HEK293T (cell line): ENCODE results near the gene SMARCB1.

Experiments
- BHLHE40 ChIP-seq: fragments of 450-650 bp; IDR thresholded peaks from 2 replicates; pipeline ENCODE4 v1.6.1; 2016; ENCODE audit warnings: mild to moderate bottlenecking, moderate library complexity, borderline replicate concordance
- ELF4 ChIP-seq: fragments of 450-650 bp; IDR thresholded peaks from 2 replicates; pipeline ENCODE4 v1.6.1; 2017; ENCODE audit warnings: antibody characterized with exemption
- HDGF ChIP-seq: fragments of 450-650 bp; IDR thresholded peaks from 2 replicates; pipeline ENCODE4 v1.6.1; 2017; ENCODE audit warnings: antibody characterized with exemption, borderline replicate concordance
- L3MBTL2 ChIP-seq: fragments of 450-650 bp; conservative IDR thresholded peaks from 2 replicates; pipeline ENCODE4 v1.6.1; 2016; ENCODE audit warnings: mild to moderate bottlenecking
- LEF1 ChIP-seq: fragments of 450-650 bp; IDR thresholded peaks from 2 replicates; pipeline ENCODE4 v1.6.1; 2017; ENCODE audit warnings: mild to moderate bottlenecking, borderline replicate concordance
- NFRKB ChIP-seq: fragments of 450-650 bp; IDR thresholded peaks from 2 replicates; pipeline ENCODE4 v1.6.1; 2016; ENCODE audit warnings: mild to moderate bottlenecking, moderate library complexity

DNA sequence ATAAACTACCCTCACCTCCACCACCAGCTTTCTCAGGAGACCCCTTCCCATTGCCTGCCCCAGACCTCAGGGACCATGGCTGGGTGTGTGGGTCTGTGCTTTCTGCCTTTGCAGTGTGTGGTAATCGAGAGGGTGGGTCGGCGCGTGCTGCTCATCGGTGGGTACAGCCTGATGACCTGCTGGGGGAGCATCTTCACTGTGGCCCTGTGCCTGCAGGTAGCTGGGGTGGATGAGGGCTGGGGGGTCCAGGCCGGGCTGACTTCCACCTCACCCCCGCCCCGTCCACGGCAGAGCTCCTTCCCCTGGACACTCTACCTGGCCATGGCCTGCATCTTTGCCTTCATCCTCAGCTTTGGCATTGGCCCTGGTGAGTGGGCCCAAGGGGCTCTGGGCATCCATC, 96.9 kb downstream of the SMARCB1 start:
- TF ChIP-seq LEF1 (no peak), L3MBTL2 (no peak), HDGF (no peak), BHLHE40 (no peak), NFRKB (no peak), ELF4 (no peak)
